ENCODE data around the gene TFE3.
"Not testable (repeated sequence)": the region's sequence is repeated elsewhere in the genome, so short reads cannot be mapped to it uniquely, and the experiment has no call there.

TFE3 gene

DNA sequence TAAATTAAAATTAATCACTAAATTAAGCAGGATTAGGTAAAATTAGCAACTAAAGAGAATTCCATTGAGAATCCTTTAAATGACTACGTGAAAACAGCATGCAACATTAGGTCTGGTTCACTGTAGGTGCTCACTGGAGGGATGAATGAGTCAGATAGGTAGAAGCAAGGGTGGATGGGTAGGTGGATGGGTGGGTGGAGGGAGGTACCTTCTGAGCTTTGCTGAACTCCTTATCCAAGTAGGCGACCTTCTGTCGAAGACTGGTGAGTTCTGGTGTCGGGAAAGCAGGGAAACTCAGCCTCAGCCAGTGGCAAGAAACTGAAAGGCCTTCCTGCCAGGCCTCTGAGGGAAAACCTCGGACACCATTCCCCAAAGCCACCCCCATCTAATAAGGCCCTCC, 44.1 kb downstream of the TFE3 start:
- DNase-seq: no peak

DNA sequence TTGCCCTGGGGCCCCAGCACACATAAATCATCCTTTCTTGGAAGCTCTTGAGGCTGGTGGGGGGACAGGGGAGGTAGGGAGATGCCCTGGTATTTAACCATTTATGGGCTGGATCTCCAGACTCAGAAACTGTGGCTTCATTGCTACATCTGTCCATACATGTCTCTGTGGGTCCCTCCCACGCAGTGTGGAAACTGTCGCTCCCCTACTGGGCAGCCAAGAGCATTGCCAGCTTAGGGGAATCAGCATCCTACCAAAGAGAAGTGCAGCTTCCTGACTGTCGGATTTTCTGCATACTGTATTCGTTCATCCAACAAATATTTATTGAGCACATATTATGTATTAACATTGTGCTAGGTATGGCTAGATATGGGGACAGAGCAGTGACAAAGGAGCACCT, 44.8 kb downstream of the TFE3 start:
- DNase-seq: no peak

DNA sequence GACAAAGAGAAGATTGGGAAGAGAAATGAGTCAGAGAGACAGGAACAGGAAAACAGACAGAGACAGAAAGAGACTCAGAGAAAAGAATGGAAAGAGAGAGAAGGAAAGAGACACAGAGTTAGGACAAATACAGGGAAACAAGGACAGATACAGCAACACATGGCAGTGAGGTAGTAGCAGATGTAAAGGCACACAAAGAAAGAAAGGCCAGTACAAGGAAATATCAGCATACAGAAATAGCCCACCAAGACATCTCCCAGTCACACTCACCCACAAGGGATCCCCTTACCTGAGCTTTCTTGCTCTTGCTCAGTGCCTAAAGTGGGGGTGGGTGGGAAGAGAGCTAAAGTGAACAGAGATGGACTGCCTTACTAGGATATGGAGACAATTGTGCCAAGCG, 45.3 kb downstream of the TFE3 start:
- DNase-seq: no peak

DNA sequence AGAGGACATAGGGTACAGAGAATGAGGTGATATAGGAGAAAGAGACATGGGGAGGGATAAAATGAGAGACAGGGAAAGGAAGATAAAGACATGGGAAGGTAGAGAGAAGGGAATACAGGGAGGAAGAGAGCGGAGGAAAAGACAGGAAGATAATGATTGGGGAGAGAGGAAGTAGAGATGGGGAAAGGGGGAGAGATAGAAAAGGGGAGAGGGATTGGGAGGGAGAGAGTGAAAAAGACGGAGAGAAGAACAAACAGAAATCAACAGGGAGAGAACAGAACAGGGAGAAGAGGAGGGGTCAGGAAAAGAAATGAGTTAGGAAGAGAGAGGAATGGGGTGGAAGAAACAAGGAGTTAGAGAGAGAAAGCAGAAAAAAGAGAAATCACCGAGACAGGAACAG, 45.7 kb downstream of the TFE3 start:
- no peak for DNase-seq

DNA sequence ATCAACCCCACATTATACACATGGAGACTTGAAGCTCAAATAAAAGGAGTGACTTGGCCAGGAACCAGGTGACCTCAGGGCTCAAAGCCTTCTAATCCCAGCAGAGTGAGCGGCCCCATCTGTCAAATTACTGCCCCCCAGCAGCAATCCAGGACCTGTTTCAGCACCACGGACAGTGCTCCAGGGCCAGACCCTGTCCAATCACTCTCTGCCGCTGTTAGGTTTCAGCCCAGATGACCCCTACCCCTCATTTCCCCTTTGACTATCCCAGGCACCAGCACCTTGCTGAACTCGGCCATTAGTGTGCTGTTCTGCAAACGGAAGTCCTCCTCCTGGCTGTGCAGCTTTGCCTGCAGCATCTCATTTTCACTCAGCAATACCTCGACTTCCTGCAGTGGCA, 46.2 kb downstream of the TFE3 start:
- no peak for DNase-seq

DNA sequence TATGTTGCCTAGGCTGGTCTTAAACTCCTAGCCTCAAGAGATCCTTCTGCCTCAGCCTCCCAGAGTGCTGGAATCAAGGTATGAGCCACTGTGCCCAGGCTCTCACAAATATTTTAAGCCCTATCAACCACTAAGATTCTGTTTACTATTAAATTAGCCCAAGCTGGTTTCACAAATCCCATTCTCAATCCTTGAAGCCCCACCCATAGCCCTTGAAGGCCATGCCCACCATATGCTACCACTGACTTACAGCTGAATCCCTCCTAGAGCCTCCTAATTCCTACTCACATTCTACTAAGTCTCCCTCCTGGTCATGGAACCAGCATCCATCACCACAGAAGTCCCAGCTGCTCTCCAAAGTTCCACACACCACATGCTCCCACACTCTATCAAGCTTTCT, 50.8 kb downstream of the TFE3 start:
- no peak for DNase-seq

DNA sequence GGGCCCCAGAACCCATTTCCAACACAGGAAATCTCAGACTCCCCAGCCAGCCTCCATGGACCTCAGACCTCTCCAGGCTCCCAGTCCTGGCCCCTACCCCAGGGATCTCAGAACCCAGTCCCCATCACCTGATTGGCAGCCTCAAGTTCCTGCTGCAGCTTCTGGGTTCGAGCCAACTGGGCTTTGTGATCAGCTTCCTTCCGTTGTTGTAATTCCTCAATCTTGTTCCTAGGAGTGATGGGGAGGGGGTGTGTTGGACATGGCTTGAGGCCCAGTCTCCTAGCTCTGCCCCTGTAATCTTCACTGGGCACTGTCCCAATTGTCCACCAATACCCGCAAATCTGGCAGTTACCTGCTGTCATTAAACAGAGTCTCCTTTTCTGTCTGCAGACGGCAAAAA, 53.7 kb downstream of the TFE3 start:
- DNase-seq: no peak

DNA sequence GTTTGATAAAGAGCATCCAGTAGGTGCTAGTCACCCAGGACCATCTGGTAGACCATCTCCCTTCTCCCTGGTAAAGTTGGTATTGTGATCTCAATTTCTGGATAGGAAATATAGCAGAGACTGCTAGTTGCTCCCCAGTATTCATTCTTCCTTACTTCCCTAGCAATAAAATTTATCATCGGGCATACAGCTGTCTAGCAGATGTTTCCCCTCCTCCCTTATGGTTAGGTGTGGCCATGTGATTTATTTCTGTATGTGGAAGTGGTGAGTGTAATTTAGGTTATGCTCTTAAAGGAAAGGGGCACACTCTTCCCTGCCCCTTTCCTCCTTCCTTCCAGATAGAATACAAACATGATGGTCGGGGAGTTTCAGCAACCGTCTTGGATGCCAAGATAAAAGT, 59.3 kb downstream of the TFE3 start:
- no peak for DNase-seq

DNA sequence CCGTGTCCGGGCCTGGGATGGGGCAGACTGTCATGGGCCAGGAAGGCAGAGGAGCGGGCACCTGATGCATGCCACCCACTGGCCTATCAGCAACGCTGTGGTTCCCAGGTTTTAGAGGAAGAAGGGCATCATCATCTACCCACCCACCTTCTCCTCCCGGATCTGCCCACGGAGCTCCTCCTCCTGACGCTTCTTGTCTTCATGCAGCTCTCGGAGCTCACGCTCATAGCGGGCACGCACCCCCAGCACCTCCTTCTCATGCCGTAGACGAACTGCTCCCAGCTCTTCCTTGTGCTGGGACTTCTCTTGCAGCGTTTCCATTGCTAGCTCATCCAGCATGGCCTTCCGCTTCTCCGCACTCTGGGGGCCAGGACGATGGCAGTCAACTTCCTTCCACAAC, 60.1 kb downstream of the TFE3 start:
- DNase-seq: no peak

DNA sequence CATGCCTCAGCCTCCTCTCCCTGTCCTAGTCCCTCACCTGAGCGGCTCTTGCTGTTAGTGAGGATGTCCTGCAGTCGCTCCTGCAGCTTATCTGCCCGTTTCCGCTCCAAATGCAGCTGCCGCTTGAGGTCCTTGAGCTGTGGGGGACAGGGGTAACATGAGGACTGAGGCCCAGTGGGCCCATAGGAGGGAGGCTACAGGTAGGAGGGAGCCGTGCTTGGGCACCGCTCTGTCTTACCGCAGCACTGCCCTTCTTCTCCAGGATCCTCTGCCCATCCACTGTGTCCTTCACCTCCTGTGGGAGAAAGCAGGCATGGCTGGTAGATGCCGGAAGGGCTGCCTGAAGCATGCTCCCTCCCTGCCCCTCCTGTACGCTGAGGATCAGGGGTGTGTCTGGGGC, 62.0 kb downstream of the TFE3 start:
- no peak for DNase-seq

DNA sequence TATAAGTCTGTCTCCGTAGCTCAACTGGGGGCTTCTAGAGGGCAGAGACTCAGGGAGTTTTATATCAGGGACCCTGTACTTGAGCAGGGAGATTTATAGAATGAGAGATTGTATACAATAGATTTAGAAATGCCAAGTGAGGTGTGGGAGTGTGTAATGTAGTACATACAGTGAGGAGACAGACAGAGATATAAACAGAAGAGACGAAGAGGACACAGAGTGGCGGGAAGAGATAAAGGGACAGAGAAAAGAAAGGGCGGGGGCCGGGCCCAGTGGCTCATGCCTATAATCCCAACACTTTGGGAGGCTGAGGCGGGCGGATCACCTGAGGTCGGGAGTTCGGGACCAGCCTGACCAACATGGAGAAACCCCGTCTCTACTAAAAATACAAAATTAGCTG, 62.8 kb downstream of the TFE3 start:
- not testable (repeated sequence) for DNase-seq
